Airway epithelial cell (primary cell): ENCODE data around the gene HDGFL1. TPM values are rescaled to one million over a fixed set of nuclear protein-coding genes. Genes with fewer than 3 reads are reported as not detected.

Source experiments
- total RNA-seq: library from RNA; depleted of rRNA; stranded (reverse); fragments of >200 nt; gene quantifications from 2 replicates; pipeline ENCODE4 v1.2.3, GENCODE V29; 2015

Gene HDGFL1
- not detected in 2 replicates for total RNA-seq

DNA sequence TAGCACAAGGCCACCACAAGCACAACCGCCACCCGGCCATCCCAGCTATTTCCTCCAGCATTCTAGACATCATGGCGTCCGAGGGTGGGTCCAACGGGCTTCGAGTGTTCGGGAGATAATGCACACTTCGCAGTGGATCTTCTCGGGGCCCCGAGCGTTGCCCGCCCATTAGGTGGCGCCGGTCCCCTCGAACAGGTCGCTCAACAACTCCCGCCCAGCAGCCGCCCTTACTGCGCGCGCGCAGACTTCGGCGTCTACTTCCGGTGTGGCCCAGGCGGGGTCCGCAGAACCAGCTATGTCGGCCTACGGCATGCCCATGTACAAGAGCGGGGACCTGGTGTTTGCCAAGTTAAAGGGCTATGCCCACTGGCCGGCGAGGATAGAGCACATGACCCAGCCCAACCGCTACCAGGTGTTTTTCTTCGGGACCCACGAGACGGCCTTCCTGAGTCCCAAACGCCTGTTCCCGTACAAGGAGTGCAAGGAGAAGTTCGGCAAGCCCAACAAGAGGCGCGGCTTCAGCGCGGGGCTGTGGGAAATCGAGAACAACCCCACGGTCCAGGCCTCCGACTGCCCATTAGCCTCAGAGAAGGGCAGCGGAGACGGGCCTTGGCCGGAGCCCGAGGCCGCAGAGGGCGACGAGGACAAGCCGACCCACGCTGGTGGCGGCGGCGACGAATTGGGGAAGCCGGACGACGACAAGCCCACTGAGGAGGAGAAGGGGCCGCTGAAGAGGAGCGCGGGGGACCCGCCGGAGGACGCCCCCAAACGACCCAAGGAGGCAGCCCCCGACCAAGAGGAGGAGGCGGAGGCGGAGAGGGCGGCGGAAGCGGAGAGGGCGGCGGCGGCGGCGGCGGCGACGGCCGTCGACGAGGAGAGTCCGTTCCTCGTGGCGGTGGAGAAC, at the start of gene HDGFL1:
Gene HDGFL1 (plus strand): TSS at position 286 of the 904 bp plus-strand sequence. CDS start 10 bp downstream, at position 296.

